NT2/D1 (cell line): ENCODE data around the gene ARPC1B.
"Not testable (repeated sequence)": the region's sequence is repeated elsewhere in the genome, so short reads cannot be mapped to it uniquely, and the experiment has no call there.

ENCODE experiments used
- YY1 ChIP-seq: IDR thresholded peaks from 2 replicates; pipeline ENCODE4 v1.6.1; 2011; ENCODE audit not compliant: insufficient read length, insufficient read depth
- ZNF274 ChIP-seq: IDR thresholded peaks from 2 replicates; pipeline ENCODE4 v1.6.1; 2011; ENCODE audit warnings: mild to moderate bottlenecking, low read depth, low read length

GRCh38 chr7:99431756-99432540 lies 57.4 kb downstream of the ARPC1B start:
- TF ChIP-seq ZNF274, YY1: not testable (repeated sequence)
